ENCODE data around the gene PLCG1. TPM values are rescaled to one million over a fixed set of nuclear protein-coding genes. Genes with fewer than 3 reads are reported as not detected.

The PLCG1 gene
- total and polyA plus RNA-seq, 2 experiments from 2014 or later = 27.4 to 206 TPM

GRCh38 chr20:41141153-41141815 lies 3.9 kb downstream of the PLCG1 start (continued):
- no peak for TF ChIP-seq ZNF462 (CRISPR knock-in tag; IDR thresholded peaks at IDR 0.05)
- TF ChIP-seq JUNB (IDR thresholded peaks at IDR 0.05; ENCODE audit: unreplicated experiment) = no peak
- TF ChIP-seq CTCF (conservative IDR thresholded peaks at IDR 0.05; ENCODE audit: low read depth in 2 of 2) = no peak
- TF ChIP-seq STAT1 (IDR thresholded peaks at IDR 0.05; ENCODE audit: unreplicated experiment) = no peak
- TF ChIP-seq ZNF114 (CRISPR knock-in tag; IDR thresholded peaks at IDR 0.05) = no peak
- no peak for TF ChIP-seq NANOG (IDR thresholded peaks at IDR 0.05; ENCODE audit: borderline replicate concordance)
- TF ChIP-seq EZH2phosphoT487 (IDR thresholded peaks at IDR 0.05; ENCODE audit: unreplicated experiment) = no peak
- no peak for TF ChIP-seq ZNF331 (CRISPR knock-in tag; IDR thresholded peaks at IDR 0.05; ENCODE audit: low read depth)
- TF ChIP-seq CREB1 (CRISPR knock-in tag; IDR thresholded peaks at IDR 0.05; ENCODE audit: low read depth) = no peak
- no peak for TF ChIP-seq POLR2AphosphoS5 (IDR thresholded peaks at IDR 0.05; ENCODE audit: low read depth)
- TF ChIP-seq EZH2 (IDR thresholded peaks at IDR 0.05; ENCODE audit: low read depth, unreplicated experiment) = no peak

Measured in GM23338 (cell line).